ENCODE data around the gene PSMG2. TPM values are rescaled to one million over a fixed set of nuclear protein-coding genes. Genes with fewer than 3 reads are reported as not detected.
A peak's percentile ranks its signal among the peaks of the same experiment; 100 is the strongest.

PSMG2 gene
- total and polyA plus RNA-seq, 2 of the 13 experiments (the other 11 are each of a cell fraction or from before 2014, with no cell fraction given) = 53.4 to 94.8 TPM

DNA sequence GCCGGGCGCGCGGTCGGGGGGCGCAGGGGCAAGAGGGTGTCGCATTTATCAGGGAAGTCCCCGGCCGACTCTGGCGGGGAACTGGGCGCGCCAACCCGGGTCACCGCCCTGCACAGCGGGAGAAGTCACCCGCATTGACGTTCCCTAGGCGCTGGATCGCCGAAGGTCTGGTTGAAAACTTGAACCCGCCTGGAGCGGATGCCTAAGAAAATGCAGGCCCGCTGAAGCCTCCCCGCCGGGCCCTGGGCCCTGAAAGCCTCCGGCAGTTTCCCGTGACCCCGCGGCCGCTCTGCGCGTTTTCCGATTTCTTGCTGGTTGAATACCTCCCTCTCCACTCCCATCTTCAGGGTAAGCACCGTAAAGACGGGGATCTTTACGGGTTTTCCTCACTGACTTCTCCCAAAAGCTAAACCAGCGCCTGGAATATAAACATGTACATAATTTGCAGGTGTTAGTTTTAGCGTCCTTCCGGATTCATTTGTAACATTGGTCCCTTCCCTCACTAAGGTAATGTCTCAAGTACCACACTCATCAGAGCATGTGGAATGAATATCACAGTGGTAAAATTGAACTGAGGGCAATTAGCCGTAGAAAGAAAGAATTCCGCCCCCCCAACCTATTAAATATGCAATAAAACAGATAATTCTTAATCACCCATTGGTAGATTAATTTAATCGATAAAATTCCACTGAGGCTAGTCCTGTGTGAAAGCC lies 44.3 kb upstream of the PSMG2 start (continued):
- TF ChIP-seq HNRNPL (IDR thresholded peaks at IDR 0.05; ENCODE audit: low read depth, low read length) = no peak
- TF ChIP-seq ZBTB38 (CRISPR knock-in tag; IDR thresholded peaks at IDR 0.05) = peak; percentile 66; the same call in 1 of the 2 replicates
- no peak for TF ChIP-seq RARA (CRISPR knock-in tag; IDR thresholded peaks at IDR 0.05)
- no peak for TF ChIP-seq FOSL1 (CRISPR knock-in tag; IDR thresholded peaks at IDR 0.05; ENCODE audit: borderline replicate concordance)
- TF ChIP-seq ZNF20 (CRISPR knock-in tag; IDR thresholded peaks at IDR 0.05) = no peak
- TF ChIP-seq ZNF343 (CRISPR knock-in tag; IDR thresholded peaks at IDR 0.05) = no peak
- no peak for TF ChIP-seq ZNF530 (CRISPR knock-in tag; IDR thresholded peaks at IDR 0.05; ENCODE audit: low read depth)
- TF ChIP-seq ONECUT2 (CRISPR knock-in tag; IDR thresholded peaks at IDR 0.05) = no peak
- TF ChIP-seq, protein P1, sequence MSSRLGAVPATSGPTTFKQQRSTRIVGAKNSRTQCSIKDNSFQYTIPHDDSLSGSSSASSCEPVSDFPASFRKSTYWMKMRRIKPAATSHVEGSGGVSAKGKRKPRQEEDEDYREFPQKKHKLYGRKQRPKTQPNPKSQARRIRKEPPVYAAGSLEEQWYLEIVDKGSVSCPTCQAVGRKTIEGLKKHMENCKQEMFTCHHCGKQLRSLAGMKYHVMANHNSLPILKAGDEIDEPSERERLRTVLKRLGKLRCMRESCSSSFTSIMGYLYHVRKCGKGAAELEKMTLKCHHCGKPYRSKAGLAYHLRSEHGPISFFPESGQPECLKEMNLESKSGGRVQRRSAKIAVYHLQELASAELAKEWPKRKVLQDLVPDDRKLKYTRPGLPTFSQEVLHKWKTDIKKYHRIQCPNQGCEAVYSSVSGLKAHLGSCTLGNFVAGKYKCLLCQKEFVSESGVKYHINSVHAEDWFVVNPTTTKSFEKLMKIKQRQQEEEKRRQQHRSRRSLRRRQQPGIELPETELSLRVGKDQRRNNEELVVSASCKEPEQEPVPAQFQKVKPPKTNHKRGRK (CRISPR knock-in tag; IDR thresholded peaks at IDR 0.05) = no peak
- TF ChIP-seq PRPF4 (IDR thresholded peaks at IDR 0.05; ENCODE audit: low read depth, low read length, poor library complexity, severe bottlenecking) = peak; percentile 45
- no peak for TF ChIP-seq ZNF296 (CRISPR knock-in tag; conservative IDR thresholded peaks at IDR 0.05)
- TF ChIP-seq ZNF501 (CRISPR knock-in tag; IDR thresholded peaks at IDR 0.05) = no peak
- no peak for TF ChIP-seq DMAP1 (CRISPR knock-in tag; IDR thresholded peaks at IDR 0.05)
- TF ChIP-seq, protein P2, sequence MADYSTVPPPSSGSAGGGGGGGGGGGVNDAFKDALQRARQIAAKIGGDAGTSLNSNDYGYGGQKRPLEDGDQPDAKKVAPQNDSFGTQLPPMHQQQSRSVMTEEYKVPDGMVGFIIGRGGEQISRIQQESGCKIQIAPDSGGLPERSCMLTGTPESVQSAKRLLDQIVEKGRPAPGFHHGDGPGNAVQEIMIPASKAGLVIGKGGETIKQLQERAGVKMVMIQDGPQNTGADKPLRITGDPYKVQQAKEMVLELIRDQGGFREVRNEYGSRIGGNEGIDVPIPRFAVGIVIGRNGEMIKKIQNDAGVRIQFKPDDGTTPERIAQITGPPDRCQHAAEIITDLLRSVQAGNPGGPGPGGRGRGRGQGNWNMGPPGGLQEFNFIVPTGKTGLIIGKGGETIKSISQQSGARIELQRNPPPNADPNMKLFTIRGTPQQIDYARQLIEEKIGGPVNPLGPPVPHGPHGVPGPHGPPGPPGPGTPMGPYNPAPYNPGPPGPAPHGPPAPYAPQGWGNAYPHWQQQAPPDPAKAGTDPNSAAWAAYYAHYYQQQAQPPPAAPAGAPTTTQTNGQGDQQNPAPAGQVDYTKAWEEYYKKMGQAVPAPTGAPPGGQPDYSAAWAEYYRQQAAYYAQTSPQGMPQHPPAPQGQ (CRISPR knock-in tag; IDR thresholded peaks at IDR 0.05; ENCODE audit: borderline replicate concordance) = no peak
- TF ChIP-seq ZNF776 (CRISPR knock-in tag; IDR thresholded peaks at IDR 0.05) = no peak
- no peak for TF ChIP-seq HOXD1 (CRISPR knock-in tag; IDR thresholded peaks at IDR 0.05)
- TF ChIP-seq GATAD1 (CRISPR knock-in tag; IDR thresholded peaks at IDR 0.05) = no peak
- no peak for TF ChIP-seq ZNF557 (CRISPR knock-in tag; IDR thresholded peaks at IDR 0.05)
- peak; percentile 25 for TF ChIP-seq HNRNPLL (IDR thresholded peaks at IDR 0.05; ENCODE audit: low read depth, low read length, poor library complexity, severe bottlenecking)
- no peak for TF ChIP-seq NR2F2 (IDR thresholded peaks at IDR 0.05; ENCODE audit: borderline replicate concordance, low read depth)
- TF ChIP-seq HNRNPH1 (optimal IDR thresholded peaks at IDR 0.05; ENCODE audit: low read depth, low read length) = no peak
- no peak for TF ChIP-seq ZNF468 (CRISPR knock-in tag; IDR thresholded peaks at IDR 0.05)
- TF ChIP-seq HOXA7 (CRISPR knock-in tag; IDR thresholded peaks at IDR 0.05) = no peak
- TF ChIP-seq, protein P3, sequence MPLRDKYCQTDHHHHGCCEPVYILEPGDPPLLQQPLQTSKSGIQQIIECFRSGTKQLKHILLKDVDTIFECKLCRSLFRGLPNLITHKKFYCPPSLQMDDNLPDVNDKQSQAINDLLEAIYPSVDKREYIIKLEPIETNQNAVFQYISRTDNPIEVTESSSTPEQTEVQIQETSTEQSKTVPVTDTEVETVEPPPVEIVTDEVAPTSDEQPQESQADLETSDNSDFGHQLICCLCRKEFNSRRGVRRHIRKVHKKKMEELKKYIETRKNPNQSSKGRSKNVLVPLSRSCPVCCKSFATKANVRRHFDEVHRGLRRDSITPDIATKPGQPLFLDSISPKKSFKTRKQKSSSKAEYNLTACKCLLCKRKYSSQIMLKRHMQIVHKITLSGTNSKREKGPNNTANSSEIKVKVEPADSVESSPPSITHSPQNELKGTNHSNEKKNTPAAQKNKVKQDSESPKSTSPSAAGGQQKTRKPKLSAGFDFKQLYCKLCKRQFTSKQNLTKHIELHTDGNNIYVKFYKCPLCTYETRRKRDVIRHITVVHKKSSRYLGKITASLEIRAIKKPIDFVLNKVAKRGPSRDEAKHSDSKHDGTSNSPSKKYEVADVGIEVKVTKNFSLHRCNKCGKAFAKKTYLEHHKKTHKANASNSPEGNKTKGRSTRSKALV (CRISPR knock-in tag; IDR thresholded peaks at IDR 0.05) = no peak
- TF ChIP-seq SP4 (CRISPR knock-in tag; IDR thresholded peaks at IDR 0.05) = no peak
- TF ChIP-seq, protein P4, sequence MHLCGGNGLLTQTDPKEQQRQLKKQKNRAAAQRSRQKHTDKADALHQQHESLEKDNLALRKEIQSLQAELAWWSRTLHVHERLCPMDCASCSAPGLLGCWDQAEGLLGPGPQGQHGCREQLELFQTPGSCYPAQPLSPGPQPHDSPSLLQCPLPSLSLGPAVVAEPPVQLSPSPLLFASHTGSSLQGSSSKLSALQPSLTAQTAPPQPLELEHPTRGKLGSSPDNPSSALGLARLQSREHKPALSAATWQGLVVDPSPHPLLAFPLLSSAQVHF (CRISPR knock-in tag; IDR thresholded peaks at IDR 0.05) = no peak

Measured in HepG2 (cell line).